OCI-LY7 (cell line): ENCODE data around the gene BPIFB1. TPM values are rescaled to one million over a fixed set of nuclear protein-coding genes. Genes with fewer than 3 reads are reported as not detected.

ENCODE experiments used
- BruUV-seq: library from RNA; stranded (reverse); fragments of 400-500 nt; replicated peaks from 2 replicates; lab custom pipeline; 2021; lab: Mats Ljungman, UMichigan
- CTCF ChIA-PET: fragments of 300-600 bp; sonication (Branson Sonifier 250); formaldehyde crosslinking; loops from one replicate; lab custom pipeline; 2022; ENCODE audit warnings: antibody characterized with exemption; ENCODE audit not compliant: unreplicated experiment; lab: Charles Lee
- POLR2A ChIA-PET: fragments of 300-600 bp; sonication (Branson Sonifier 250); formaldehyde crosslinking; loops from one replicate; lab custom pipeline; 2022; ENCODE audit warnings: antibody characterized with exemption; lab: Charles Lee
- DNase-seq: peaks from one replicate; pipeline ENCODE4 v3.0.0-alpha.2; 2015; ENCODE audit warnings: low spot score
- H2AFZ ChIP-seq: fragments of 200-600 bp; sonication (generic), shearing (Covaris generic); 2 replicates; pipeline ENCODE4 v1.6.1; 2014; ENCODE audit warnings: mild to moderate bottlenecking, antibody characterized with exemption, low read length, moderate library complexity
- H3K27ac ChIP-seq: fragments of 200-600 bp; sonication (generic); 2 replicates; pipeline ENCODE4 v1.5.1; 2014; ENCODE audit warnings: mixed run types, low read depth, mild to moderate bottlenecking, moderate library complexity, low read length, inconsistent platforms; ENCODE audit not compliant: poor library complexity, severe bottlenecking
- H3K36me3 ChIP-seq: fragments of 200-600 bp; sonication (generic); 2 replicates; pipeline ENCODE4 v1.6.1; 2014; ENCODE audit warnings: mild to moderate bottlenecking, antibody characterized with exemption, low read length, moderate library complexity, mixed read lengths; ENCODE audit not compliant: insufficient read depth
- H3K4me1 ChIP-seq: fragments of 200-600 bp; sonication (generic); 2 replicates; pipeline ENCODE4 v1.5.1; 2014; ENCODE audit warnings: mild to moderate bottlenecking, low read length; ENCODE audit not compliant: insufficient read depth, poor library complexity, severe bottlenecking
- H3K4me2 ChIP-seq: fragments of 200-600 bp; sonication (generic); 2 replicates; pipeline ENCODE4 v1.6.1; 2014; ENCODE audit warnings: mild to moderate bottlenecking, low read length
- H3K4me3 ChIP-seq: fragments of 200-600 bp; sonication (generic); 2 replicates; pipeline ENCODE4 v1.5.1; 2014; ENCODE audit warnings: mild to moderate bottlenecking, low read depth, low read length; ENCODE audit not compliant: poor library complexity, severe bottlenecking
- H3K79me2 ChIP-seq: fragments of 200-600 bp; sonication (generic); 2 replicates; pipeline ENCODE4 v1.6.1; 2016; ENCODE audit warnings: low read depth, mild to moderate bottlenecking, low read length, moderate library complexity, mixed read lengths; ENCODE audit not compliant: insufficient read depth
- H3K9me2 ChIP-seq: fragments of 200-600 bp; sonication (generic); 2 replicates; pipeline ENCODE4 v1.6.1; 2016; ENCODE audit warnings: mild to moderate bottlenecking, low read length, mixed read lengths; ENCODE audit not compliant: insufficient read depth
- H3K9me3 ChIP-seq: fragments of 200-600 bp; sonication (generic); 2 replicates; pipeline ENCODE4 v1.6.1; 2014; ENCODE audit warnings: mild to moderate bottlenecking, mixed run types, low read length, mixed read lengths
- H4K20me1 ChIP-seq: fragments of 200-600 bp; sonication (generic); 2 replicates; pipeline ENCODE4 v1.6.1; 2014; ENCODE audit warnings: mild to moderate bottlenecking, antibody characterized with exemption, low read length, moderate library complexity, mixed read lengths; ENCODE audit not compliant: insufficient read depth
- CTCF ChIP-seq: fragments of 200-600 bp; sonication (generic); conservative IDR thresholded peaks from 2 replicates; pipeline ENCODE4 v1.5.1; 2014; ENCODE audit warnings: mild to moderate bottlenecking, antibody characterized with exemption, low read length, moderate library complexity, mixed read lengths
- EZH2phosphoT487 ChIP-seq: fragments of 200-600 bp; sonication (generic); IDR thresholded peaks from 2 replicates; pipeline ENCODE4 v1.6.1; 2018; ENCODE audit warnings: low read depth, borderline replicate concordance, mild to moderate bottlenecking, mixed run types, antibody characterized with exemption, low read length, moderate library complexity, mixed read lengths
- intact Hi-C: fragments of 100-400 bp; cut with micrococcal nuclease; formaldehyde crosslinking; loops from one replicate; pipeline ENCODE4 v1.10.0; 2022; ENCODE audit not compliant: unreplicated experiment
- total RNA-seq, 2 experiments: library from RNA; depleted of rRNA in 1 of 2; stranded (reverse); fragments of >200 nt in 1 of 2; shearing (Covaris generic) in 1 of 2; gene quantifications; 2 replicates each; pipeline ENCODE4 v1.2.3, GENCODE V29; 2014 to 2022

BPIFB1 gene
- total RNA-seq, 2 experiments from 2014 or later = not detected

GRCh38 chr20:33287884-33288283, 4.9 kb downstream of the BPIFB1 start:
- CTCF ChIA-PET = no interaction called here
- DNase-seq = no peak
- H3K4me2 ChIP-seq = no peak overlapping the region
- no peak for TF ChIP-seq CTCF
- no peak for TF ChIP-seq EZH2phosphoT487
- POLR2A ChIA-PET = no interaction called here
- no peaks in the 10 kb centered on the region for H3K36me3 ChIP-seq
- no peaks in the 10 kb centered on the region for H3K9me3 ChIP-seq
- H3K9me2 ChIP-seq = no peaks in the 10 kb centered on the region
- no TSS peak for BruUV-seq
- no peaks in the 10 kb centered on the region for H3K4me1 ChIP-seq
- H3K79me2 ChIP-seq = no peaks in the 10 kb centered on the region
- no peak overlapping the region for H3K4me3 ChIP-seq
- no peak overlapping the region for H3K27ac ChIP-seq
- no peaks in the 10 kb centered on the region for H4K20me1 ChIP-seq
- H2AFZ ChIP-seq = no peak overlapping the region
- intact Hi-C loops = no loop called here

- DNase-seq = no peak
- no peak for TF ChIP-seq CTCF
- TF ChIP-seq EZH2phosphoT487 = no peak
- H3K9me2 ChIP-seq = no peaks in the 10 kb centered on the region
- H3K4me1 ChIP-seq = no peaks in the 10 kb centered on the region
- ChIA-PET CTCF (no interaction called here), POLR2A (no interaction called here)
- H3K9me3 ChIP-seq = no peaks in the 10 kb centered on the region
- H2AFZ ChIP-seq = no peak overlapping the region
- H3K79me2 ChIP-seq = no peaks in the 10 kb centered on the region
- H3K27ac ChIP-seq = no peak overlapping the region
- intact Hi-C loops = loop anchor here (5.0 kb wide), 1 partner anchor 389 kb away; no protein-coding TSS in a partner anchor
- no peaks in the 10 kb centered on the region for H4K20me1 ChIP-seq
- H3K4me2 ChIP-seq = no peak overlapping the region
- no peaks in the 10 kb centered on the region for H3K36me3 ChIP-seq
- BruUV-seq = no TSS peak
- H3K4me3 ChIP-seq = no peak overlapping the region
These were observed 7.8 kb downstream of the BPIFB1 start for GRCh38 chr20:33290852-33291251.

GRCh38 chr20:33291416-33291815, 8.4 kb downstream of the BPIFB1 start:
- H3K27ac ChIP-seq = no peak overlapping the region
- no peak for DNase-seq
- no peaks in the 10 kb centered on the region for H3K9me3 ChIP-seq
- no peak overlapping the region for H2AFZ ChIP-seq
- H3K4me1 ChIP-seq = no peaks in the 10 kb centered on the region
- H3K79me2 ChIP-seq = no peaks in the 10 kb centered on the region
- H3K4me3 ChIP-seq = no peak overlapping the region
- no TSS peak for BruUV-seq
- no peak overlapping the region for H3K4me2 ChIP-seq
- POLR2A ChIA-PET = no interaction called here
- H3K9me2 ChIP-seq = no peaks in the 10 kb centered on the region
- H3K36me3 ChIP-seq = no peaks in the 10 kb centered on the region
- TF ChIP-seq CTCF = no peak
- TF ChIP-seq EZH2phosphoT487 = no peak
- CTCF ChIA-PET = no interaction called here
- H4K20me1 ChIP-seq = no peaks in the 10 kb centered on the region
- intact Hi-C loops = loop anchor here (5.0 kb wide), 1 partner anchor 389 kb away; no protein-coding TSS in a partner anchor
